GM12878 (cell line): ENCODE results near the gene C1QTNF3. TPM values are rescaled to one million over a fixed set of nuclear protein-coding genes. Genes with fewer than 3 reads are reported as not detected.

ENCODE experiments used
- ATAC-seq: fragments of 200-7000 bp; cut with Tn5 transposase; 3 replicates; pipeline ENCODE4 v1.9.1; 2020; ENCODE audit warnings: mild to moderate bottlenecking, moderate library complexity
- BruUV-seq: library from RNA; stranded (reverse); fragments of 400-500 nt; replicated peaks from 2 replicates; lab custom pipeline; 2021; lab: Mats Ljungman, UMichigan
- CTCF ChIA-PET: fragments of 300-600 bp; sonication (Branson Sonifier 250); formaldehyde crosslinking; extraction: SDS; loops from one replicate; lab custom pipeline; 2021; ENCODE audit warnings: inconsistent platforms; lab: Yijun Ruan, JAX
- POLR2A ChIA-PET: fragments of 350-600 bp; formaldehyde crosslinking; extraction: SDS; loops from one replicate; lab custom pipeline; 2021; ENCODE audit warnings: inconsistent platforms; lab: Charles Lee
- RAD21 ChIA-PET: fragments of 300-600 bp; sonication (Branson Sonifier 250); formaldehyde crosslinking; loops from one replicate; lab custom pipeline; 2023; ENCODE audit warnings: antibody characterized with exemption; ENCODE audit not compliant: unreplicated experiment; lab: Charles Lee
- SMC1A ChIA-PET: fragments of 300-600 bp; sonication (Branson Sonifier 250); formaldehyde crosslinking; loops from one replicate; lab custom pipeline; 2023; ENCODE audit not compliant: unreplicated experiment, uncharacterized antibody; lab: Charles Lee
- DNase-seq: peaks from one replicate; pipeline ENCODE4 v3.0.0-alpha.2; 2011; ENCODE audit warnings: low read depth, low spot score
- FAIRE-seq: peaks from 3 replicates; lab custom pipeline; 2011; peaks lifted over from hg19 to GRCh38; lab: Jason Lieb, UNC
- H2AFZ ChIP-seq: 2 replicates; pipeline ENCODE4 v1.6.0; 2011; ENCODE audit warnings: low read depth, low read length, control low read depth; ENCODE audit not compliant: control insufficient read depth
- H3K27ac ChIP-seq: 2 replicates; pipeline ENCODE4 v1.5.1; 2011; ENCODE audit warnings: control low read depth; ENCODE audit not compliant: control insufficient read depth, insufficient read depth
- H3K27me3 ChIP-seq, 2 experiments: replicated peaks in 1 of 2; 2 replicates each; pipeline versions ENCODE4 v1.6.0 to v1.6.1; 2011; ENCODE audit warnings: low read length in 1 of 2; ENCODE audit not compliant: control insufficient read depth in 2 of 2, insufficient read depth in 2 of 2
- H3K36me3 ChIP-seq, 2 experiments: 2 replicates each; pipeline ENCODE4 v1.5.1; 2011; ENCODE audit warnings: low read length in 1 of 2; ENCODE audit not compliant: control insufficient read depth in 2 of 2, insufficient read depth in 2 of 2
- H3K4me1 ChIP-seq: 2 replicates; pipeline ENCODE4 v1.6.1; 2011; ENCODE audit warnings: mild to moderate bottlenecking, low read length, moderate library complexity, mixed read lengths; ENCODE audit not compliant: control insufficient read depth, insufficient read depth
- H3K4me2 ChIP-seq: 2 replicates; pipeline ENCODE4 v1.6.0; 2011; ENCODE audit warnings: control low read depth; ENCODE audit not compliant: control insufficient read depth, insufficient read depth
- H3K4me3 ChIP-seq: fragments of 200-600 bp; sonication (generic); 2 replicates; pipeline ENCODE4 v1.5.1; 2016
- H3K79me2 ChIP-seq: 2 replicates; pipeline ENCODE4 v1.6.0; 2011; ENCODE audit warnings: low read length; ENCODE audit not compliant: control insufficient read depth, insufficient read depth
- H3K9ac ChIP-seq: 2 replicates; pipeline ENCODE4 v1.8.0; 2011; ENCODE audit warnings: low read length, control low read depth, mixed read lengths; ENCODE audit not compliant: control insufficient read depth, insufficient read depth
- H3K9me3 ChIP-seq: replicated peaks from 3 replicates; pipeline ENCODE4 v1.5.1; 2011; ENCODE audit warnings: mild to moderate bottlenecking, low read length; ENCODE audit not compliant: control insufficient read depth, insufficient read depth
- H4K20me1 ChIP-seq: 2 replicates; pipeline ENCODE4 v1.6.0; 2011; ENCODE audit not compliant: control insufficient read depth, insufficient read depth
- GABPA ChIP-seq: IDR thresholded peaks from 2 replicates; pipeline ENCODE4 v1.6.1; 2014; ENCODE audit warnings: antibody characterized with exemption, low read depth, mild to moderate bottlenecking, inconsistent platforms
- GATAD2B ChIP-seq: fragments of 450-650 bp; conservative IDR thresholded peaks from 2 replicates; pipeline ENCODE4 v1.6.1; 2017; ENCODE audit warnings: low read depth, mild to moderate bottlenecking, moderate library complexity
- NFXL1 ChIP-seq: fragments of 450-650 bp; IDR thresholded peaks from 2 replicates; pipeline ENCODE4 v1.6.1; 2017; ENCODE audit warnings: antibody characterized with exemption, mild to moderate bottlenecking, borderline replicate concordance
- PAX5 ChIP-seq: IDR thresholded peaks from 2 replicates; pipeline ENCODE4 v1.6.1; 2011; ENCODE audit warnings: low read depth, low read length, borderline replicate concordance
- RB1 ChIP-seq: fragments of 450-650 bp; formaldehyde crosslinking; IDR thresholded peaks from 2 replicates; pipeline ENCODE4 v1.6.1; 2017; ENCODE audit warnings: mild to moderate bottlenecking, borderline replicate concordance
- TAF1 ChIP-seq: IDR thresholded peaks from 2 replicates; pipeline ENCODE4 v1.6.1; 2011; ENCODE audit warnings: mild to moderate bottlenecking, low read depth, low read length, borderline replicate concordance
- TCF12 ChIP-seq: IDR thresholded peaks from 2 replicates; pipeline ENCODE4 v1.6.1; 2011; ENCODE audit warnings: low read depth, mild to moderate bottlenecking, low read length
- YY1 ChIP-seq: IDR thresholded peaks from 2 replicates; pipeline ENCODE4 v1.6.1; 2011; ENCODE audit warnings: low read depth, mild to moderate bottlenecking, low read length
- ZBED1 ChIP-seq: IDR thresholded peaks from 2 replicates; pipeline ENCODE4 v1.6.1; 2016; ENCODE audit warnings: borderline replicate concordance
- ZNF384 ChIP-seq: IDR thresholded peaks from 2 replicates; pipeline ENCODE4 v1.6.1; 2012; ENCODE audit warnings: low read depth, mild to moderate bottlenecking, low read length, improper control_type of control experiment, borderline replicate concordance
- ZNF622 ChIP-seq: fragments of 450-650 bp; IDR thresholded peaks from 2 replicates; pipeline ENCODE4 v1.6.1; 2017; ENCODE audit warnings: mild to moderate bottlenecking, inconsistent platforms
- ZZZ3 ChIP-seq: IDR thresholded peaks from 2 replicates; pipeline ENCODE4 v1.6.1; 2011; ENCODE audit warnings: low read depth; ENCODE audit not compliant: control insufficient read depth, insufficient read length
- WGBS: methylation state at CpG from one replicate; pipeline ENCODE4 v1.1.6; 2016; ENCODE audit warnings: low lambda C conversion rate; ENCODE audit not compliant: insufficient replicate concordance, insufficient coverage; ENCODE audit errors: missing lambda C conversion rate; 5-methylcytosine and 5-hydroxymethylcytosine counted together
- in situ Hi-C: fragments of 300-500 bp; cut with MboI; formaldehyde crosslinking; loops from 9 replicates; pipeline ENCODE4 v1.14.3; 2018; ENCODE audit warnings: mixed read lengths
- intact Hi-C: fragments of 100-400 bp; cut with micrococcal nuclease; formaldehyde crosslinking; loops from one replicate; pipeline ENCODE4 v1.14.2; 2022; ENCODE audit not compliant: unreplicated experiment
- polyA plus RNA-seq, 11 experiments: library from polyadenylated mRNA; depleted of rRNA in 4 of 11; unstranded in 6 of 11; stranded (reverse) in 5 of 11; fragments of >200 nt; fragmentation: Nextera tagmentation in 4 of 11; fragmentation: Illumina TruSeq in 1 of 11; extraction: Ambion mirVana in 4 of 11; extraction: Trizol in 1 of 11; gene quantifications; 1 replicate in 1 of 11; 2 replicates in 10 of 11; pipeline versions ENCODE4 v1.2.1 to v1.2.3, GENCODE V29; 2011 to 2016; ENCODE audit warnings: inconsistent platforms in 2 of 11, missing spikeins in 2 of 11, low read depth in 1 of 11
- total RNA-seq, 4 experiments: library from RNA; depleted of rRNA in 3 of 4; stranded (reverse); fragments of >200 nt in 3 of 4; fragmentation: Illumina TruSeq in 1 of 4; extraction: Trizol in 1 of 4; gene quantifications; 2 replicates each; pipeline versions ENCODE4 v1.2.1 to v1.2.3, GENCODE V29; 2013 to 2021
- TF ChIP-seq, protein P1 (sequence below): fragments of 450-650 bp; IDR thresholded peaks from 2 replicates; pipeline ENCODE4 v1.6.1; 2018; ENCODE audit warnings: borderline replicate concordance, mild to moderate bottlenecking; ENCODE audit not compliant: partially characterized antibody
- TF ChIP-seq, protein P2 (sequence below): IDR thresholded peaks from 2 replicates; pipeline ENCODE4 v1.6.1; 2012; ENCODE audit warnings: improper control_type of control experiment, low read depth, low read length; ENCODE audit not compliant: insufficient replicate concordance
- TF ChIP-seq, protein P3 (sequence below): IDR thresholded peaks from 2 replicates; pipeline ENCODE4 v1.6.1; 2012; ENCODE audit warnings: low read depth, low read length, improper control_type of control experiment

The C1QTNF3 gene
- total and polyA plus RNA-seq, 10 of the 15 experiments (the other 5 are each of a cell fraction or from before 2014, with no cell fraction given): 0.39 to 6.3 (median 1.3) TPM

DNA sequence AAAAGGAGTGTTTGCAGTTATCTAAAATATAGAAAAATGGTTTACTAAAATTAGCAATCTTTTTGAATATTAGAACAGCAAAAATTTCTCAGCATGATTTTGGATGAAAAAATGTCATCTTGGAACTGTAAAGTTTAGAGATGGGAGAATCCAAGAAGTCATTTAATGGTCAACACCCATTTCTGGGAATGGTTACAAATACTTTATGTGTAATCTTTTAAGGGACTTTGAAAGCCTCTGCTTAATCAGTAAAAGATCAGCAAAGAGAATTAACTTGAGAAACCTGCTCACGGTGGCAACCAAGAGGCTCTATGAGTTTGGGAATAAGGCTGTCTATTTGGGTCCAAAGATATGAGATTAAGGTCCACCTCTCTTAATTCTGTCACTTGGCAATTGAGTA, 13.0 kb downstream of the C1QTNF3 start:
- WGBS: 94% methylated on average over 1 of the region's 1 CpG
- Histone ChIP-seq H3K4me1 (peaks cover 3% of the 10 kb centered on the region; the same call in 1 of the 2 replicates), H3K9me3 (no peaks in the 10 kb centered on the region), H3K4me3 (no peak overlapping the region), H3K27ac (no peak overlapping the region), H2AFZ (no peak overlapping the region), H3K9ac (no peak overlapping the region), H3K36me3 (no peaks in the 10 kb centered on the region), H4K20me1 (no peaks in the 10 kb centered on the region), H3K4me2 (no peak overlapping the region), H3K27me3 (no peaks in the 10 kb centered on the region), H3K79me2 (no peaks in the 10 kb centered on the region)
- ATAC-seq (no peak), FAIRE-seq (no peak), DNase-seq (no peak)
- ChIA-PET RAD21 (no interaction called here), CTCF (no interaction called here), SMC1A (interaction anchor here (1.1 kb wide), 1 partner anchor 12 kb away, joined by 3 read pairs; no protein-coding TSS in a partner anchor), POLR2A (no interaction called here)
- in situ Hi-C loops: no loop called here
- BruUV-seq: no TSS peak
- intact Hi-C loops: no loop called here
- no peak for TF ChIP-seq TCF12
- no peak for TF ChIP-seq GATAD2B
- TF ChIP-seq, protein P1, sequence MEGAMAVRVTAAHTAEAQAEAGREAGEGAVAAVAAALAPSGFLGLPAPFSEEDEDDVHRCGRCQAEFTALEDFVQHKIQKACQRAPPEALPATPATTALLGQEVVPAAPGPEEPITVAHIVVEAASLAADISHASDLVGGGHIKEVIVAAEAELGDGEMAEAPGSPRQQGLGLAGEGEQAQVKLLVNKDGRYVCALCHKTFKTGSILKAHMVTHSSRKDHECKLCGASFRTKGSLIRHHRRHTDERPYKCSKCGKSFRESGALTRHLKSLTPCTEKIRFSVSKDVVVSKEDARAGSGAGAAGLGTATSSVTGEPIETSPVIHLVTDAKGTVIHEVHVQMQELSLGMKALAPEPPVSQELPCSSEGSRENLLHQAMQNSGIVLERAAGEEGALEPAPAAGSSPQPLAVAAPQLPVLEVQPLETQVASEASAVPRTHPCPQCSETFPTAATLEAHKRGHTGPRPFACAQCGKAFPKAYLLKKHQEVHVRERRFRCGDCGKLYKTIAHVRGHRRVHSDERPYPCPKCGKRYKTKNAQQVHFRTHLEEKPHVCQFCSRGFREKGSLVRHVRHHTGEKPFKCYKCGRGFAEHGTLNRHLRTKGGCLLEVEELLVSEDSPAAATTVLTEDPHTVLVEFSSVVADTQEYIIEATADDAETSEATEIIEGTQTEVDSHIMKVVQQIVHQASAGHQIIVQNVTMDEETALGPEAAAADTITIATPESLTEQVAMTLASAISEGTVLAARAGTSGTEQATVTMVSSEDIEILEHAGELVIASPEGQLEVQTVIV: no peak
- no peak for TF ChIP-seq ZBED1
- no peak for TF ChIP-seq PAX5
- no peak for TF ChIP-seq YY1
- no peak for TF ChIP-seq NFXL1
- no peak for TF ChIP-seq ZNF622
- TF ChIP-seq RB1: no peak
- TF ChIP-seq ZNF384: no peak
- TF ChIP-seq ZZZ3: no peak
- TF ChIP-seq, protein P2, sequence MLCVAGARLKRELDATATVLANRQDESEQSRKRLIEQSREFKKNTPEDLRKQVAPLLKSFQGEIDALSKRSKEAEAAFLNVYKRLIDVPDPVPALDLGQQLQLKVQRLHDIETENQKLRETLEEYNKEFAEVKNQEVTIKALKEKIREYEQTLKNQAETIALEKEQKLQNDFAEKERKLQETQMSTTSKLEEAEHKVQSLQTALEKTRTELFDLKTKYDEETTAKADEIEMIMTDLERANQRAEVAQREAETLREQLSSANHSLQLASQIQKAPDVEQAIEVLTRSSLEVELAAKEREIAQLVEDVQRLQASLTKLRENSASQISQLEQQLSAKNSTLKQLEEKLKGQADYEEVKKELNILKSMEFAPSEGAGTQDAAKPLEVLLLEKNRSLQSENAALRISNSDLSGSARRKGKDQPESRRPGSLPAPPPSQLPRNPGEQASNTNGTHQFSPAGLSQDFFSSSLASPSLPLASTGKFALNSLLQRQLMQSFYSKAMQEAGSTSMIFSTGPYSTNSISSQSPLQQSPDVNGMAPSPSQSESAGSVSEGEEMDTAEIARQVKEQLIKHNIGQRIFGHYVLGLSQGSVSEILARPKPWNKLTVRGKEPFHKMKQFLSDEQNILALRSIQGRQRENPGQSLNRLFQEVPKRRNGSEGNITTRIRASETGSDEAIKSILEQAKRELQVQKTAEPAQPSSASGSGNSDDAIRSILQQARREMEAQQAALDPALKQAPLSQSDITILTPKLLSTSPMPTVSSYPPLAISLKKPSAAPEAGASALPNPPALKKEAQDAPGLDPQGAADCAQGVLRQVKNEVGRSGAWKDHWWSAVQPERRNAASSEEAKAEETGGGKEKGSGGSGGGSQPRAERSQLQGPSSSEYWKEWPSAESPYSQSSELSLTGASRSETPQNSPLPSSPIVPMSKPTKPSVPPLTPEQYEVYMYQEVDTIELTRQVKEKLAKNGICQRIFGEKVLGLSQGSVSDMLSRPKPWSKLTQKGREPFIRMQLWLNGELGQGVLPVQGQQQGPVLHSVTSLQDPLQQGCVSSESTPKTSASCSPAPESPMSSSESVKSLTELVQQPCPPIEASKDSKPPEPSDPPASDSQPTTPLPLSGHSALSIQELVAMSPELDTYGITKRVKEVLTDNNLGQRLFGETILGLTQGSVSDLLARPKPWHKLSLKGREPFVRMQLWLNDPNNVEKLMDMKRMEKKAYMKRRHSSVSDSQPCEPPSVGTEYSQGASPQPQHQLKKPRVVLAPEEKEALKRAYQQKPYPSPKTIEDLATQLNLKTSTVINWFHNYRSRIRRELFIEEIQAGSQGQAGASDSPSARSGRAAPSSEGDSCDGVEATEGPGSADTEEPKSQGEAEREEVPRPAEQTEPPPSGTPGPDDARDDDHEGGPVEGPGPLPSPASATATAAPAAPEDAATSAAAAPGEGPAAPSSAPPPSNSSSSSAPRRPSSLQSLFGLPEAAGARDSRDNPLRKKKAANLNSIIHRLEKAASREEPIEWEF: no peak
- no peak for TF ChIP-seq GABPA
- TF ChIP-seq, protein P3, sequence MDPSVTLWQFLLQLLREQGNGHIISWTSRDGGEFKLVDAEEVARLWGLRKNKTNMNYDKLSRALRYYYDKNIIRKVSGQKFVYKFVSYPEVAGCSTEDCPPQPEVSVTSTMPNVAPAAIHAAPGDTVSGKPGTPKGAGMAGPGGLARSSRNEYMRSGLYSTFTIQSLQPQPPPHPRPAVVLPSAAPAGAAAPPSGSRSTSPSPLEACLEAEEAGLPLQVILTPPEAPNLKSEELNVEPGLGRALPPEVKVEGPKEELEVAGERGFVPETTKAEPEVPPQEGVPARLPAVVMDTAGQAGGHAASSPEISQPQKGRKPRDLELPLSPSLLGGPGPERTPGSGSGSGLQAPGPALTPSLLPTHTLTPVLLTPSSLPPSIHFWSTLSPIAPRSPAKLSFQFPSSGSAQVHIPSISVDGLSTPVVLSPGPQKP: no peak
- TF ChIP-seq TAF1: no peak
